ENCODE measurements around the gene SERPINB4.
"Not testable (repeated sequence)": the region's sequence is repeated elsewhere in the genome, so short reads cannot be mapped to it uniquely, and the experiment has no call there.

- not testable (repeated sequence) for TF ChIP-seq CTCF (conservative IDR thresholded peaks at IDR 0.05; ENCODE audit: low read length); EZH2phosphoT487 (IDR thresholded peaks at IDR 0.05; ENCODE audit: borderline replicate concordance, low read depth, low read length)
Observed at GRCh38 chr18:63658920-63659319, 14.9 kb upstream of the SERPINB4 start.
